ENCODE data around the gene HGF.

The HGF gene

DNA sequence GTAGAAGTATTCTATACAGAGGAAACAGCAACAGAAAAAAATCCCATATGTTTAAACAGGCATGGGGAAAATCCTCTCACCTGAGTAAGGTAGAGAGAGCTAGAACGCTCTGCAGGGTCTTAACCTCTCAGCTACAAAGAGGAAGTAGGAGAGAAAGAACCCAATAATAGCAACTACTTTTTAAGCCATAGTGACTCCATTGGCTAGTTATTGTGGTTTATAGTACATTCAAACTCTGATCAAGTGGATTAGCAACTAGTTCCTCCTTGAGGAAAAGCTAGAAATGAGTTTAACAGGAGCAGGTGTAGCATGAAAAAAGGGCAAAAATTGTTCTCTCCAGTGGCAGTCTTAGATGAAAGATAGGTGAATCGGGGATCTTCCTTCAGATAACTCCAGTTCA, 89.7 kb downstream of the HGF start:
- Histone ChIP-seq H3K4me3 (ENCODE audit: low read length) (no peak overlapping the region), H3K4me1 (ENCODE audit: insufficient read depth, low read length) (peaks cover 9% of the 10 kb centered on the region), H3K27me3 (ENCODE audit: insufficient read depth, low read length) (no peaks in the 10 kb centered on the region), H3K9me3 (ENCODE audit: low read length) (no peaks in the 10 kb centered on the region), H3K36me3 (ENCODE audit: insufficient read depth, low read length) (no peaks in the 10 kb centered on the region), H2AFZ (ENCODE audit: low read depth, low read length) (no peak overlapping the region)

GRCh38 chr7:81676813-81677212, 93.0 kb downstream of the HGF start:
- H2AFZ ChIP-seq (ENCODE audit: low read depth, low read length) = no peak overlapping the region
- no peaks in the 10 kb centered on the region for H3K9me3 ChIP-seq (ENCODE audit: low read length)
- H3K4me3 ChIP-seq (ENCODE audit: low read length) = no peak overlapping the region
- peaks cover 14% of the 10 kb centered on the region for H3K4me1 ChIP-seq (ENCODE audit: insufficient read depth, low read length)
- no peaks in the 10 kb centered on the region for H3K27me3 ChIP-seq (ENCODE audit: insufficient read depth, low read length)
- no peaks in the 10 kb centered on the region for H3K36me3 ChIP-seq (ENCODE audit: insufficient read depth, low read length)

- Histone ChIP-seq H3K4me1 (ENCODE audit: insufficient read depth, low read length) (peaks cover 14% of the 10 kb centered on the region), H3K27me3 (ENCODE audit: insufficient read depth, low read length) (no peaks in the 10 kb centered on the region), H3K9me3 (ENCODE audit: low read length) (no peaks in the 10 kb centered on the region), H3K4me3 (ENCODE audit: low read length) (no peak overlapping the region), H2AFZ (ENCODE audit: low read depth, low read length) (no peak overlapping the region), H3K36me3 (ENCODE audit: insufficient read depth, low read length) (no peaks in the 10 kb centered on the region)
Observed at GRCh38 chr7:81676105-81676811, 93.6 kb downstream of the HGF start.

GRCh38 chr7:81674431-81674830, 95.4 kb downstream of the HGF start:
- Histone ChIP-seq H3K9me3 (ENCODE audit: low read length) (no peaks in the 10 kb centered on the region), H3K4me1 (ENCODE audit: insufficient read depth, low read length) (peaks cover 14% of the 10 kb centered on the region), H2AFZ (ENCODE audit: low read depth, low read length) (no peak overlapping the region), H3K36me3 (ENCODE audit: insufficient read depth, low read length) (no peaks in the 10 kb centered on the region), H3K4me3 (ENCODE audit: low read length) (no peak overlapping the region), H3K27me3 (ENCODE audit: insufficient read depth, low read length) (no peaks in the 10 kb centered on the region)

DNA sequence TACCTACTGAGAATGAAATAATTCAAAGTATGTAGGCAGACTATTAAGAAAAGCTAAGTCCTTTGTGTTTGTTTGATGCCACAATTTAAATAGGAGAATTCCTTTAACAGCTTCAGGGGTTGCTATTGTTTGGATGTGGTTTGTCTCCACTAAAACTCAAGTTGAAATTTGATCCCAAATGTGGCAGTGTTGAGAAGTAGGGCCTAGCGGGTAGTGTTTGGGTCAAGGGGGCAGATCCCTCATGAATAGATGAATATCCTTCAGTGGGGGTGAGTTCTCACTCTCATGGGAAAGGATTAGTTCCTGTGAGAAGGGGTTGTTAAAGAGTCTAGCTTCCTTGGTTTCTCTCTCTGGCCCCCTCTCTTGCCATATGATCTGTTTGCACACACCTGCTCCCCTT, 97.0 kb downstream of the HGF start:
- Histone ChIP-seq H3K4me3 (ENCODE audit: low read length) (no peak overlapping the region), H2AFZ (ENCODE audit: low read depth, low read length) (peak overlapping the region; percentile 66), H3K27me3 (ENCODE audit: insufficient read depth, low read length) (no peaks in the 10 kb centered on the region), H3K9me3 (ENCODE audit: low read length) (no peaks in the 10 kb centered on the region), H3K36me3 (ENCODE audit: insufficient read depth, low read length) (no peaks in the 10 kb centered on the region), H3K4me1 (ENCODE audit: insufficient read depth, low read length) (peaks cover 14% of the 10 kb centered on the region)

GRCh38 chr7:81669476-81670105, 100.3 kb downstream of the HGF start:
- no peak overlapping the region for H3K4me3 ChIP-seq (ENCODE audit: low read length)
- peaks cover 14% of the 10 kb centered on the region for H3K4me1 ChIP-seq (ENCODE audit: insufficient read depth, low read length)

DNA sequence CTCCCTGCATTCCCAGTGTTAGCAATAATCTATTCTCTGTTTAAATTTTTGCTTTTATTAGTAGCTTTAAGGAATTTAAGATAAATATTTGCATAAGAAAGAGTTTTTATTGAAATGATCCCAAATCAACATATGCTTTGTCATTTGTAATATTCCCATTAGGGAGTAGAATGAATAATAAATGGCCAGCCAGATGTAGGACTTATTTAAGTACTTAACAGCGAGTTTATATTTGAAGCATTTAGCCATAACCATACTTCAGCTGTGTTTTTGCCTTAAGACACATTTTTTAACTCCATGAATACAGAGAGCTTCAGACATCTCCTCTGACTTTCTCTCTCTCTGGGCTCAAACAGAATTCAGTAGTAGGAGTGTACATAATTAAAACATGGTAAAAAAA, 103.6 kb downstream of the HGF start:
- Histone ChIP-seq H3K4me3 (ENCODE audit: low read length) (no peak overlapping the region), H3K4me1 (ENCODE audit: insufficient read depth, low read length) (no peaks in the 10 kb centered on the region), H3K9me3 (ENCODE audit: low read length) (no peaks in the 10 kb centered on the region), H2AFZ (ENCODE audit: low read depth, low read length) (no peak overlapping the region), H3K36me3 (ENCODE audit: insufficient read depth, low read length) (no peaks in the 10 kb centered on the region), H3K27me3 (ENCODE audit: insufficient read depth, low read length) (no peaks in the 10 kb centered on the region)

More at GRCh38 chr7:81669476-81670105, 100.3 kb downstream of the HGF start:
- Histone ChIP-seq H3K36me3 (ENCODE audit: insufficient read depth, low read length) (no peaks in the 10 kb centered on the region), H3K9me3 (ENCODE audit: low read length) (no peaks in the 10 kb centered on the region), H3K27me3 (ENCODE audit: insufficient read depth, low read length) (no peaks in the 10 kb centered on the region), H2AFZ (ENCODE audit: low read depth, low read length) (no peak overlapping the region)

DNA sequence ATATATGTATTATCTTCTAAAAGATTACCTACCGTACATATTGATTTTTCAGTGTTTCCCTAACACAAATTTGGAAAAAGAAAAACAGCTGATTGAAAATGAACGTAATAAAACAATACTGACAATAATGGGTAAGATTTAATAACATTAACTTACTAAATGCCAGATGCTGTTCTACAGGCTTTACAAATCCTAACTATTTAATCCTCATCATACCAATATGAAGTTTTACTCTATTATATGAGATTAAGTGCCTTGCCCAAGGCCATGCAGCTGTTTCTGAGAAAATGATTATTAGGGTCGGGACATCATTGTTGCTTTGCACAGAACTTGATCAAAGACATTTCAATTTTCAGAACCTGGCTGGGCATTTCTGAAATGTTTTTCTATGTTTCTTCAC, 104.6 kb downstream of the HGF start:
- H3K36me3 ChIP-seq (ENCODE audit: insufficient read depth, low read length) = no peaks in the 10 kb centered on the region
- no peaks in the 10 kb centered on the region for H3K4me1 ChIP-seq (ENCODE audit: insufficient read depth, low read length)
- no peaks in the 10 kb centered on the region for H3K9me3 ChIP-seq (ENCODE audit: low read length)
- H2AFZ ChIP-seq (ENCODE audit: low read depth, low read length) = no peak overlapping the region
- H3K4me3 ChIP-seq (ENCODE audit: low read length) = no peak overlapping the region
- H3K27me3 ChIP-seq (ENCODE audit: insufficient read depth, low read length) = no peaks in the 10 kb centered on the region

DNA sequence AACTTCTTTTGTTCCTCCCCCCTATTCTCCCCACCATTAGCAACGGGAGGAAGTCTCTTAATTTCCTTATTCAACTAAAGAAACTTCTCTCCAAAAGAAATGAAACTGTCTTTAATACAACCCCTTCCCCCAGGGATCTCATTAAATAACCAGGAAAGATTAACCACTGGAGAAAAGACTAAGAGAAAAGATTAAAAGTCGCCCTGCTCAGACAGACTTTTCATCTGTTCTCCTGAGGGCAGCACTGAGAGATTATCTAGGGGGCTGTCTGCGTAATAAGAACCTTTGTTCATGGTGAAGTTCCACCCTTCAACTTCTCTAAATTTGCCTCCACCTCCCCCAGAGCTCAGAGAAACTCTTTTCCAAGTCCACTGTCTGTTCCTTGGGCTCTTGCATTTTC, 105.5 kb downstream of the HGF start:
- H3K36me3 ChIP-seq (ENCODE audit: insufficient read depth, low read length) = no peaks in the 10 kb centered on the region
- H3K9me3 ChIP-seq (ENCODE audit: low read length) = no peaks in the 10 kb centered on the region
- no peak overlapping the region for H3K4me3 ChIP-seq (ENCODE audit: low read length)
- H3K27me3 ChIP-seq (ENCODE audit: insufficient read depth, low read length) = no peaks in the 10 kb centered on the region
- no peak overlapping the region for H2AFZ ChIP-seq (ENCODE audit: low read depth, low read length)
- no peaks in the 10 kb centered on the region for H3K4me1 ChIP-seq (ENCODE audit: insufficient read depth, low read length)

DNA sequence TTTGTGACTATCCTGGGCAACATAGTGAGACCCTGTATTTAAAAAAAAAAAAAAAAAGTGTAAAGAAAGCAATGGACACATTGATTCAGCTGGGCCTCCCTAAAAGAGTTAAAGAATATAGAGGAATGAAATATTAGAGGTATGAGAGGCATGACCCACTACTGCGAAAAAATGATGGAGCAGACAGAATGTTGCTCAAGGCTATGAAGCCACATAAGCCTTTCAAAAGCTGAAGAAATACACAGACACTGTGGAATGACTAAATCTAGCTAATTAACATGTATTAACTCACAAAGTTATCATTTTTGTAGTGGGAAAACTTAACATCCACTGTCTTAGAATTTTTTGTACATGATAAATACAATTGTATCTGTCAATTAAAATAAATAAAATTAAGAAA, 107.3 kb downstream of the HGF start:
- H3K4me1 ChIP-seq (ENCODE audit: insufficient read depth, low read length) = no peaks in the 10 kb centered on the region
- H3K4me3 ChIP-seq (ENCODE audit: low read length) = no peak overlapping the region
- H3K9me3 ChIP-seq (ENCODE audit: low read length) = no peaks in the 10 kb centered on the region
- no peaks in the 10 kb centered on the region for H3K27me3 ChIP-seq (ENCODE audit: insufficient read depth, low read length)
- H2AFZ ChIP-seq (ENCODE audit: low read depth, low read length) = no peak overlapping the region
- H3K36me3 ChIP-seq (ENCODE audit: insufficient read depth, low read length) = no peaks in the 10 kb centered on the region

- H2AFZ ChIP-seq (ENCODE audit: low read depth, low read length) = no peak overlapping the region
- no peaks in the 10 kb centered on the region for H3K9me3 ChIP-seq (ENCODE audit: low read length)
- H3K4me3 ChIP-seq (ENCODE audit: low read length) = no peak overlapping the region
- no peaks in the 10 kb centered on the region for H3K27me3 ChIP-seq (ENCODE audit: insufficient read depth, low read length)
- no peaks in the 10 kb centered on the region for H3K4me1 ChIP-seq (ENCODE audit: insufficient read depth, low read length)
- no peaks in the 10 kb centered on the region for H3K36me3 ChIP-seq (ENCODE audit: insufficient read depth, low read length)
Observed at GRCh38 chr7:81659697-81660395, 110.0 kb downstream of the HGF start.

GRCh38 chr7:81657551-81657950, 112.3 kb downstream of the HGF start:
- Histone ChIP-seq H2AFZ (ENCODE audit: low read depth, low read length) (no peak overlapping the region), H3K4me1 (ENCODE audit: insufficient read depth, low read length) (no peaks in the 10 kb centered on the region), H3K36me3 (ENCODE audit: insufficient read depth, low read length) (no peaks in the 10 kb centered on the region), H3K9me3 (ENCODE audit: low read length) (no peaks in the 10 kb centered on the region), H3K27me3 (ENCODE audit: insufficient read depth, low read length) (no peaks in the 10 kb centered on the region), H3K4me3 (ENCODE audit: low read length) (no peak overlapping the region)

DNA sequence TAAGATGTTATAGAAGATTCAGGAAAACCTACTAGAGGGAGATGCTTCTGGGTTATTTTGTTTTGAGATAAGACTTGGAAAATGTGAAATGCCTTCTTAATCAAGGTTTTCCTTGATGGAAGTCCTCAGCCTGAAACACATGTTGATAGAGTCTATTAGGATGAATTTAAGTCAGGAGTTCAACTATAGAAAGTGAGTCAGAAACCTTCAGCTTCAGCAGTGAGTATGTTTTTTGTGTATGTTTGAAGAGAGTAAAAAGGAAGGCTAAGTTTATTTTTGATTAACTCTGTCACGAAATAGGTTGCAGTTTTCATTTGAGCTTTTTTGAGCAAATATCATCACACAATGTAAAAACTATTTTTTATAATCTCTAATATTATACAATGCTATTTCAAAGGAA, 114.6 kb downstream of the HGF start:
- Histone ChIP-seq H2AFZ (ENCODE audit: low read depth, low read length) (no peak overlapping the region), H3K4me1 (ENCODE audit: insufficient read depth, low read length) (no peaks in the 10 kb centered on the region), H3K27me3 (ENCODE audit: insufficient read depth, low read length) (no peaks in the 10 kb centered on the region), H3K36me3 (ENCODE audit: insufficient read depth, low read length) (no peaks in the 10 kb centered on the region), H3K9me3 (ENCODE audit: low read length) (no peaks in the 10 kb centered on the region), H3K4me3 (ENCODE audit: low read length) (no peak overlapping the region)

Measured in neuron (in vitro differentiated cells).